ENCODE measurements around the gene NPR2.

DNA sequence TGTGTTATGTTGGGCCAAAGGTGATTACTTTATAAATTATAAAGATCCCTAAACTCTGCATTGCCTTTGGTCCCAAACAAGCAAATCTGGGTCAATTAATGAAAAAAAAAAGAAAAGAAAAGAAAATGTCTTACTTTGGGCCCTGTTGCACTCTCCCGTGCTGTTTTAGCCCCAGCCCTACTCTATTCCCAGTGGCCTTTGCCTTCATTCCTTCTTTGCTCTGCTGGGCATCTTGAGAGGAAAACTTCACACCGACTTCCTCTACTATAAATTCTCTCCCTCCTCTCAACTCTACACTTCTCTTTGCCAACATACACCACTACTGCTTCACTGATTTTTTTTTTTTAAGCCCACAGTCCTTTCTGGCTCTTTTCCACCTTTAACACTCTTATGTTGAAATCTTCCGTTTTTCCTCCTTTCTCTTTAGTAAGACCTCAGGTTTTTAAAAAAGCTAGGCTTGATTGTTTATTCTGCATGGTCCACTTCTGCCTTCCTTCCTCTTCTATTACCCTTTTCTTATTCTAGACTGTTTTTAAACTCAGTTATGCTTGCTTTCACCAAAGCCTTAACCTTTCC is 32.8 kb upstream of the NPR2 start:
- TF ChIP-seq, protein P1, sequence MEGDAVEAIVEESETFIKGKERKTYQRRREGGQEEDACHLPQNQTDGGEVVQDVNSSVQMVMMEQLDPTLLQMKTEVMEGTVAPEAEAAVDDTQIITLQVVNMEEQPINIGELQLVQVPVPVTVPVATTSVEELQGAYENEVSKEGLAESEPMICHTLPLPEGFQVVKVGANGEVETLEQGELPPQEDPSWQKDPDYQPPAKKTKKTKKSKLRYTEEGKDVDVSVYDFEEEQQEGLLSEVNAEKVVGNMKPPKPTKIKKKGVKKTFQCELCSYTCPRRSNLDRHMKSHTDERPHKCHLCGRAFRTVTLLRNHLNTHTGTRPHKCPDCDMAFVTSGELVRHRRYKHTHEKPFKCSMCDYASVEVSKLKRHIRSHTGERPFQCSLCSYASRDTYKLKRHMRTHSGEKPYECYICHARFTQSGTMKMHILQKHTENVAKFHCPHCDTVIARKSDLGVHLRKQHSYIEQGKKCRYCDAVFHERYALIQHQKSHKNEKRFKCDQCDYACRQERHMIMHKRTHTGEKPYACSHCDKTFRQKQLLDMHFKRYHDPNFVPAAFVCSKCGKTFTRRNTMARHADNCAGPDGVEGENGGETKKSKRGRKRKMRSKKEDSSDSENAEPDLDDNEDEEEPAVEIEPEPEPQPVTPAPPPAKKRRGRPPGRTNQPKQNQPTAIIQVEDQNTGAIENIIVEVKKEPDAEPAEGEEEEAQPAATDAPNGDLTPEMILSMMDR (IDR thresholded peaks at IDR 0.05), result no peak
- TF ChIP-seq ZFX (IDR thresholded peaks at IDR 0.05; ENCODE audit: borderline replicate concordance), result no peak
